A204.1 (cell line): ENCODE measurements around the gene RASSF5.
"Not testable (repeated sequence)": the region's sequence is repeated elsewhere in the genome, so short reads cannot be mapped to it uniquely, and the experiment has no call there.

Experiments used
- FAIRE-seq: peaks from 2 replicates; lab custom pipeline; 2012; peaks lifted over from hg19 to GRCh38; lab: Jason Lieb, UNC

The RASSF5 gene

GRCh38 chr1:206573319-206573718 is 66.0 kb downstream of the RASSF5 start:
- FAIRE-seq: no peak

- no peak for FAIRE-seq
Observed at GRCh38 chr1:206573762-206574161, 66.4 kb downstream of the RASSF5 start.

GRCh38 chr1:206575165-206575893 is 68.0 kb downstream of the RASSF5 start:
- FAIRE-seq: no peak

- no peak for FAIRE-seq
Observed at GRCh38 chr1:206575894-206576737, 68.8 kb downstream of the RASSF5 start.

GRCh38 chr1:206577626-206578025 is 70.3 kb downstream of the RASSF5 start:
- FAIRE-seq: no peak

GRCh38 chr1:206578068-206578977 is 71.0 kb downstream of the RASSF5 start:
- no peak for FAIRE-seq

GRCh38 chr1:206578978-206579374 is 71.6 kb downstream of the RASSF5 start:
- no peak for FAIRE-seq

- no peak for FAIRE-seq
Observed at GRCh38 chr1:206579747-206580437, 72.6 kb downstream of the RASSF5 start.

GRCh38 chr1:206580438-206581113 is 73.2 kb downstream of the RASSF5 start:
- FAIRE-seq: no peak

- FAIRE-seq: not testable (repeated sequence)
Observed at GRCh38 chr1:206581114-206581497, 73.8 kb downstream of the RASSF5 start.

GRCh38 chr1:206581571-206581981 is 74.2 kb downstream of the RASSF5 start:
- FAIRE-seq: no peak

GRCh38 chr1:206582537-206582936 is 75.2 kb downstream of the RASSF5 start:
- no peak for FAIRE-seq

- no peak for FAIRE-seq
Observed at GRCh38 chr1:206582971-206583706, 75.8 kb downstream of the RASSF5 start.

- no peak for FAIRE-seq
Observed at GRCh38 chr1:206583707-206584648, 76.6 kb downstream of the RASSF5 start.

- FAIRE-seq: no peak
Observed at GRCh38 chr1:206584683-206585082, 77.4 kb downstream of the RASSF5 start.

GRCh38 chr1:206586501-206587445 is 79.4 kb downstream of the RASSF5 start:
- no peak for FAIRE-seq

GRCh38 chr1:206587904-206588303 is 80.6 kb downstream of the RASSF5 start:
- no peak for FAIRE-seq

GRCh38 chr1:206588492-206588891 is 81.2 kb downstream of the RASSF5 start:
- no peak for FAIRE-seq
